Left forelimb (tissue), 1 donor: Measurements from ENCODE around the gene PREB.

ENCODE experiments used
- DNase-seq: peaks from one replicate; pipeline ENCODE4 v3.0.0-alpha.2; 2018; ENCODE audit warnings: low spot score

The PREB gene

DNA sequence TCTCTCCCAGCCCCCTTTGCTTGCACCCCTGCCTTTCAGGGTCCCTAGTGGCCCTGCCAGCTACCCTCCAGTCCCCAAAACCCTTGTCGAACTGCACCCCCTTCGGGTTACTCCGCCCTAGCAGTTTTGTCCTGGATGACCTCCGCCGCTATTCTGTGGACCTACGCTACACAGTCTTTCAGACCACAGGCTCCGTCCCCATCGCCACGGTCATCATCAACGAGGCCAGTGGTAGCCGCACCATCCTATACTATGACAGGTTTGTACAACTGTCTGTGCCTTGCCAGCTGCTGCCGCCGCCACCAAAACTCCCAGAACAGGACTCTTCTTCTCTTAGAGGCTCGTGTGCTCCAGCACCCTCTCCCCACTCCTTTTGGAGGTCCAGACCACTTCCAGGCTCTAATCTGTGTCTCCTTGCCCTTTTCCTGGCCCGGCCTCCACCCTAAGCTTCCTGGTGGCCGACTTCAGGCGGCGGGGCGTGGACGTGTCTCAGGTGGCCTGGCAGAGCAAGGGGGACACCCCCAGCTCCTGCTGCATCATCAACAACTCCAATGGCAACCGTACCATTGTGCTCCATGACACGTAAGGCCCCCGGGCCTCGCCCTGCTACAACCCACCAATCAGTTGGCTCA is 40.0 kb downstream of the PREB start:
- no peak for DNase-seq

DNA sequence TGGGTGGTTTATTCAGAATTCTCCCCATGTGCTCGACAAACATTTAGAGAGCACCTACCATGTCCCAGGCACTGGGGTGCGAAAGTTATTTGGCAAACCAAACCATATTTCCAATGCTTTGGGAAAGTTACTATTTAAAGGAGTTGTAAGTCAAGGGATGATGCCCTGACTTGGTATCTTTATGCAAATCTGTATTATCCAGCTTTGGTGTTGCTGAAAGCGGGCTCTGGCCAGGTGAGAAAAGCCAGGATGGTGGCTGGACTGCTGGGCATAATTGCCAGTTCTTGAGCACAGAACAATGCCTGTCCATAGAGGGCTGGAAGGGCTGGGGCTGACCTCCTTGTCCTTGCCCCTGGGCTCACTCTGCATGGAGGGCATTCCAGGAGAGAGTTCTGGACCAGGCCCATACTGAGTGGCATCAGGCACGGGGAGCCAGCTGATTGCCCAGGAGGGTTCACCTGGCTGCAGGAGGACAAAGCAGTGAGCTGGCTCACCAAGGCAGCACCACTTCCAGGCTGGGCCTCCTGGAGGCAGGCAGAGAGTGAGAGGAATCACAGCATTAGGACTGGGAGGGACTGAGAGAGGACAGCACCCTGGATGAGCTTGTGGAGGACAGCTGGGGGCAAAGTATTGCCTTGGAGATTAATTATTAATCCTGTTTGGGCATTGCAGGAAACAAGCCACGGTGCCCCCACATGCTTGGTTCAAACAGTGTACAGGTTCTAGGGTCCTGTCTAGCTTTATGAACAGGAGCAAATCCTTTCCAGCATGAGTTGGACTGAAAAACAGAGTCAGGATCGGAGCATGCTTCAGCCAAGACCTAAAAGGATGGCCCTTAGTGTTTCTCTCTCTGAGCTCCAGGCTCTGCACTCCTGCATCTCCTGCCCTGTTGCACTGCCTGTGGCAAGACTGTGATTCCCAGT is 40.7 kb downstream of the PREB start:
- DNase-seq, result no peak

DNA sequence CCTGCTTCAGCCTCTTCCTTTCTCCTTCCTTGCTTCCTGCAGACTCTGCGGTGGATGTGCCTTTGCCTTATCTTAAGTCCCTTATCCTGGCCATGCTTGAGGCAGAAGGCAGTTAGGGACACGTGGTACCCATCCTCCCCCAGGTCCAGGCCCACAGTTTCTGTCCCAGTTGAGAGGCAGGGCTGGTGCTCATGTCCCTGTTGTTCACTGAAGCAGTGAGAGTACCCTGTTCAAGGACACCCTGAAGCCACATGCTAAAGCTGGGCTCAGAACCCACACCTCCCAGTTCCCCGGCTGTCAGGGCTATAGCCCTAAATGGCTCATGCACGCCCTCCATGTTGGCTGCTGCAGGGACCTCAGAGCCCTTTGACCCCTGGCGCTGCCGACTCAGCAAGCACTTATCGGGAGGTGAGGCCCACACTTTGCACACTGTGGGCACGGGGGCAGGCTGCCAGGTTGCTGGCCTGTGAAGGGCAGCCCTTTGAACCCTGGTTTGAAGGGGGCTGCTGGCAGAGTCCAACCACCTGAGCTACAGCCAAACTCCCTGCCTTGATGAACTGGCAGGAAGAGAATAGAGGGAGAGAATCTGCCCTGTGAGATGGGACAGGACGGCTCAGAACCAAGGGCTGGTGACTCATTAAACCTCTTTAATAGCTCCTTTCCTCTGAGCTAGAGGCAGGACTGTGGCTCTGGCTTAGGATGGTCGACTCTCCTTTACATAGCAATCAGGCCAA is 41.6 kb downstream of the PREB start:
- no peak for DNase-seq

DNA sequence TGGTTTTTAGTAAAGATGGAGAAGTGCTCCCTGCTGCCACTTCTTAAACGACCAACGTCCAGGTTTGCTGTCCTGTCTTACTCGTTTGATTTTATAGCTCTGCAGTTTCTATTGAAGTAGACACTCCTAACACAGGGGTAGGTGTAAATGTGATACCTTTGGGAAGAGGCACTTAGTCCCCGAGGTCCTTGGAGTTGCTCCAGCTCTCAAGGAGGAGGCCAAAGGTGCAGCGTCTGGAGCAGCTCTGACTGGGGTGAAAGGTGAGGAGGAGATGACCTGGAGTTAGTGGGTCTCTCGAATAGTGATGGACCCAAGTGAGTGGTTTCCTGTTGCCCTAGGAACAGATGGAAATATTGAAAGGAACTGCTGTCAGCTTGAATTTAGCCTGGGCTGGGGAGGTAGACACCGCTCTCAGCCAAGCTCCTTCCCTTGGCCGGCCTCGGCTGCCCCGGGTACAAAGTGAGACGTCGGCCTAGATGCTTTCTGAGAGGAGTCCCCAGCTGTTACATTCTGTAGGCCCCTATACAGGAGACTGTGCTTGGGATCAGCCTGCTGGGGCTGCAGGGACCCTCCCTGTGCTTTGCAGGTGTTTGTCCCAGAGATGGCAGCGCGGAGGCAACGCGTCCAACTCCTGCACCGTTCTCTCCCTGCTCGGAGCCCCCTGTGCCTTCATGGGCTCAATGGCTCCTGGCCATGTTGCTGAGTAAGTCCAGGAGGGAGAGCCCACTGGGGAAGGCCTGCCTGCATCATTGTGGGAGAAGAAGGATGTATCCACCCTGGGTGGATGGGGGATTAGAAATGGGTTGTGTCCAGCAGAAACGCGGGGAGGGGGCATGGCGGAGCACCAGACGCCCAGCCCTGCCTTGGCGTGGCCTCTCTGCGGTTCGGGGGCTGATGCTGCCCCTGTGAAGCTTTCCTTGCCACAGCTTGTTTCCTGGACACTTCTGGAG is 42.4 kb downstream of the PREB start:
- DNase-seq, result no peak

DNA sequence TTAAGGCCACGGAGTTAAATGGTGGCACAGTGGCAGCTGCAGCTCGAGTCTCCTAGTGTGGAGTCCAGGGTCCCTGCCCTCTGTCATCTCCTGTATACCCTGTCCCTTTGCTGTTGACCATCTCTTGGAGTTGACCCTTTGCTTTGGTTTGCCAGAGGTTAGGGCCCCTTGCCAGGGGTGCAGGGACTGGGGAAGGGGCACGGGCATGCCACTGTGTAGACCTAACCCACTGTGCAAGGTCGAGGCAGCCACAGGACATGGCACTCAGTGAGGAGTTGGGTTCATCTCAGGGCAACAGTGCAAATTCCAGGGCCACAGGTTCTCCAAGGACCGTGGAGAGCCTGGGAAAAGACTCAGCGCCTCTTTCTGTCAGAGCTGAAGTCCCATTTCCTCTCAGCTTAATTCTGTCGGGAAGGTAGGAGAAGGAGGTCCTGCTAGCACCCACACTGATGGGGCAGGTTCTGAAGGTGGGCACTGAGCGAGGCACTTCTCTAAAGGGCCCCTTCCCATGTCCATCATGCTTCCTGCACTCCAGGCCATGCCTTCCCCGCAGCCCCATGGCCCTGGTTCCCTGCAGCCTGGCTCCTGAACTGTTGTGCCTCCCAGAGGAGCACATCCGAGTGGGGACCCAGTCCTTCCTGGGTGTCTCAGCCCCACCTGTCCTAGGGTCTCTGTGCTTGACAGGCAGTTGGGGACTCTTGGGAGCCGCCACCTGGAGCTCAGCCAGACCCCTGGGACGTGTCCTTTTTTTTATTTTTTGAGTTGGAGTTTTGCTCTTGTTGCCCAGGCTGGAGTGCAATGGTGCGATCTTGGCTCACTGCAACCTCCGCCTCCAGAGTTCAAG is 45.1 kb downstream of the PREB start:
- no peak for DNase-seq

DNA sequence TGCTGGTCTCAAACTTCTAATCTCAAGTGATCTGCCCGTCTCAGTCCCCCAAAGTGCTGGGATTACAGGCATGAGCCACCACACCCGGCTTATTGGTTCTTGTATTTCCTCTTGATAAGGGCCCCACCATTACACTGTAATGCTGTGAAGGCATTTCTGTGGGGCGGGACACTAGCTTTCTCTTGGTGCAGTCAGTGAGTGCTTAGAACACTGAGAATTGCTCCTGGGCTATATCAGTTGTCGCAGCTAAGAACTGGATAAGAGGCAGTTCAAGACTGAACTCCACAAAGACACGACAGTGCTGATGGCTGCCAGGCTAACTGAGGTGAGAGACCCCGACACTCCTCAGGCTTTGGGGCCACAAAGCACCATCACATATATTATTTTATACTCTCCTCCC is 45.8 kb downstream of the PREB start:
- no peak for DNase-seq

DNA sequence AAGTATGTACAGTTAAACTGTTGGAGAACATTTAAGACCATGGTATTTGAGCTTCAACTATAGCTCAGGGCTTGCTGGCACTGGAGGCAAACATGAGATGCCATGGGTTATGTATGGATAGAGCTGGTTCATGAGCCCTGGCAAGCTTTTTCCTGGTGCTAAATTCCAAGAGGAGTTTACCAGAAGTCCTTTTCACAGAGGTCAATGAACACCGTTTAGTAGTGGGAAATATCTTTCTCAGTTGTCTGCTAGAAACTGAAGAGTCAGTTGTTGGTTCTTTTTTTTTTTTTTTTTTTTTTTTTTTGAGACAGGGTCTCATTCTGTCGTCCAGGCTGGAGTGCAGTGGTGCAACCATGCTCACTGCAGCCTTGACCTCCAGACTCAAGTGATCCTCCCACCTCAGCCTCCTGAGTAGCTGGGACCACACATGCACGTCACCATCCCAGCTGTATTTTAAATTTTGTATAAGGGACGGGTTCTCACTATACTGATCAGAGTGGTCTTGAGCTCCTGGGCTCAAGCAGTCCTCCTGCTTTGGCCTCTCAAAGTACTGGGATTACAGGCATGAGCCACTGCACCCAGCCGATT is 46.5 kb downstream of the PREB start:
- no peak for DNase-seq

DNA sequence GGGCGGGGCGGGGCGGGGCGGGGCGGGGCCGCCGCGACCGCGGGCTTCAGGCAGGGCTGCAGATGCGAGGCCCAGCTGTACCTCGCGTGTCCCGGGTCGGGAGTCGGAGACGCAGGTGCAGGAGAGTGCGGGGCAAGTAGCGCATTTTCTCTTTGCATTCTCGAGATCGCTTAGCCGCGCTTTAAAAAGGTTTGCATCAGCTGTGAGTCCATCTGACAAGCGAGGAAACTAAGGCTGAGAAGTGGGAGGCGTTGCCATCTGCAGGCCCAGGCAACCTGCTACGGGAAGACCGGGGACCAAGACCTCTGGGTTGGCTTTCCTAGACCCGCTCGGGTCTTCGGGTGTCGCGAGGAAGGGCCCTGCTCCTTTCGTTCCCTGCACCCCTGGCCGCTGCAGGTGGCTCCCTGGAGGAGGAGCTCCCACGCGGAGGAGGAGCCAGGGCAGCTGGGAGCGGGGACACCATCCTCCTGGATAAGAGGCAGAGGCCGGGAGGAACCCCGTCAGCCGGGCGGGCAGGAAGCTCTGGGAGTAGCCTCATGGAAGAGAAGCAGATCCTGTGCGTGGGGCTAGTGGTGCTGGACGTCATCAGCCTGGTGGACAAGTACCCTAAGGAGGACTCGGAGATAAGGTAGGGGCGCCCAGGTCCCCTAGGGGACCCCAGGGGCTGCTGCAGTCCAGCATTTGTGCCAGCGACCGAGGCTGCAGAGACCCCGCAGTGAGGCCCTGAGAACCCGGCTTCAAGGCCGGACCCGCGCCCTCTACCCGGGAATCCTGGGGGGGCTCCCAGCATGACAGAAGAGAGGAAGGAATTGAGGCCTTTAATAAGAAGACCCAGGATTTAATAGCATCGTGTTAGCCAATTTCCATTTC is 47.5 kb downstream of the PREB start, which contains the start of gene KHK:
Gene KHK, plus strand, starts transcription at position 49 of the 870 bp plus-strand sequence. Its CDS starts 488 bp downstream, at position 537.
- DNase-seq, result no peak

DNA sequence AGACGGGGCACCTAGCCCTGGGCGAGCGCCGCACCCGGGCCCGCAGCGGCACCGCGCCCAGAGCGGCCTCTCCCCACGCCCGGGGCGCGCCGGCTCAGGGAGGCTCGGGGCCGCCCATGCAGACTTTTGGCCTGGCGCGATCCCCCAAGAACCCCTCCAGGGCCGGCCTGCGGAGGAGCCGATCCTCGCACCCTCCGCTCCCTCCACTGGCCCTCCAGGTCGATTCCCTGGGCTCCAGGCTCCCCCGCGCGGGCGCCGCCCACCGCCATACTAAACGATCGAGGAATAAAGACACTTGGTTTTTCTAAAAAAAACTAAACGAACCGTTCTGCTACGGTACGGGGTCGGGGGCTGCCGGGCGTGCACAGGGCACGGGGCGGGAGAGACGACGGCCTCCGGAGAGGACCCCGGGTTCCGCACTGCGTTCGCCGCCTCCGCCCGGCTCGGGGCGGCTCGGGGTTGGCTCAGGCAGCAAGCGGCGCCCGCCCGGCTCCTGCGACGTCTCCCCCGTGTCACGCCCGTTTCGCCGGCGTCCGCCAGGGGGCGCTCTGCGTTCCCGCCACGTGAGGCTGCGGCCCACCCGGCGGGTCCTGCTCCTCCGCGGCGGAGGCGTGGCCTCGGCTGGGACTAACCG is 48.2 kb downstream of the PREB start:
- peak; percentile 98 for DNase-seq

DNA sequence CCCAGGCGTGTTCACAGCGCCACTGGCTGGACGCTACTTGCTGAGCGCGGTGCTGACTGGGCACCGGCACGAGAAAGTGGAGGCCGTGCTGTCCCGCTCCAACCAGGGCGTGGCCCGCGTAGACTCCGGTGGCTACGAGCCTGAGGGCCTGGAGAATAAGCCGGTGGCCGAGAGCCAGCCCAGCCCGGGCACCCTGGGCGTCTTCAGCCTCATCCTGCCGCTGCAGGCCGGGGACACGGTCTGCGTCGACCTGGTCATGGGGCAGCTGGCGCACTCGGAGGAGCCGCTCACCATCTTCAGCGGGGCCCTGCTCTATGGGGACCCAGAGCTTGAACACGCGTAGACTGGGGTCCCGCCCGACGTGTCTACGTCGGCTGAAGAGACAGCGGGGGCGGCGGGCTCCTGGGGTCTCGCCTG is 48.8 kb downstream of the PREB start:
- no peak for DNase-seq

DNA sequence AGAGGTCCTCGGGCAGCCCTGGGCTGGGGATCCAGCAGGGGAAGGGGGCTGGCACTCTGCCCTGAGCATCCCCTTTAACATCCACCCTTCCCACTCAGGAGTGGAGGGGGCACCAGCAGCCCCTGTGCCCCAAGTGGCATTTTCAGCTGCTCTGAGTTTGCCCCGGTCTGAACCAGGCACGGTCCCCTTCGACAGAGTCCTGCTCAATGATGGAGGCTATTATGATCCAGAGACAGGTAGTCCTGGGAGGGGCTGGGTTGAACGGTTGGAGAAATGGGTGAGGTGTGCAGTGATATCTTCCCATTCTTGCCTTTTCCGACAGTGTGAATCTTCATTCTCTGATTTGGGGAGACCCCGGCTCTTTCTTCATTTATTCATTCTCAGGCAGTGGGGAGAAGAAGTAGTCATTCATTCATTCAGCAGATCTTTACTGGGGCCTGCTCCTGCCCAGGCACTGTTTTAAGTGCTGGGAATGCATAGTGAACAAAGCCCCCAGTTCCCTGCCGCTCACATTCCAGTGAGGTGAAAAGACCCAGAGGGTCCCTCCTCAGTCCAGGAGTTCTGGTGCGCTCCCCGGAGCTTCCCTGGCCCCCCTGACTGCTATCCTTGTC is 49.3 kb downstream of the PREB start:
- DNase-seq, result no peak

DNA sequence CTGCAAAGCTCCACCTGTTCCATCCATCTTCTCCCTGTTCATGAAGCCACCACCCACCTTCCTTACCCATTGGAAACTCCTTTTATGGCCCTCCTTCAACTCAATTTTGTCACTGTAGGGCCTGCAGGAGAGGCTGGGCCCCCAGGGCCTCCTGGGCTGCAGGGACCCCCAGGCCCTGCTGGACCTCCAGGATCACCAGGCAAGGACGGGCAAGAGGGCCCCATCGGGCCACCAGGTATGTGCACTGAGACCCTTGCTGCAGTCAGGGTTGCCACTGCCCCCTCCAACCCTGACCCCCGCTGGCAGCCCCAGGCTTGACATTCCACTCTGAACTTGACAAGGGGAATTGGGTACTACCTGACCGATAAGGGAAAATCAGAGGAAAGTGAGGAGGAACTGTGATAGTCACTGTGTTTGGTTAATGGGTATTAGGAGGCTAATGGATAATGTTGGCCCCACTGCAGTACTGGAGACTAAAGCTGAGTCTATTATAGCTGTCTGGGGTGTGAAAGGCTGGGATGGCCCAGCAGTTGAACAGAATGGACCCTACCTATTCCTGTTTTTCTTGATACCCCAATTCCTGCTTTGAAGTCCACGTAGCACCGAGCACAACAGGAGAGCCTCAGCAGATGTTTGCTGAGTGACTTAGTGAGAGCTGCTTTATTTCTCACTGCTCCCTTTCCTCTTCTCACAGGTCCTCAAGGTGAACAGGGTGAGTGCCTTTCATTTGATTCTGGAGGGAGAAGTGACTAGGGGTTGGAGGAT is 50.0 kb downstream of the PREB start:
- no peak for DNase-seq

DNA sequence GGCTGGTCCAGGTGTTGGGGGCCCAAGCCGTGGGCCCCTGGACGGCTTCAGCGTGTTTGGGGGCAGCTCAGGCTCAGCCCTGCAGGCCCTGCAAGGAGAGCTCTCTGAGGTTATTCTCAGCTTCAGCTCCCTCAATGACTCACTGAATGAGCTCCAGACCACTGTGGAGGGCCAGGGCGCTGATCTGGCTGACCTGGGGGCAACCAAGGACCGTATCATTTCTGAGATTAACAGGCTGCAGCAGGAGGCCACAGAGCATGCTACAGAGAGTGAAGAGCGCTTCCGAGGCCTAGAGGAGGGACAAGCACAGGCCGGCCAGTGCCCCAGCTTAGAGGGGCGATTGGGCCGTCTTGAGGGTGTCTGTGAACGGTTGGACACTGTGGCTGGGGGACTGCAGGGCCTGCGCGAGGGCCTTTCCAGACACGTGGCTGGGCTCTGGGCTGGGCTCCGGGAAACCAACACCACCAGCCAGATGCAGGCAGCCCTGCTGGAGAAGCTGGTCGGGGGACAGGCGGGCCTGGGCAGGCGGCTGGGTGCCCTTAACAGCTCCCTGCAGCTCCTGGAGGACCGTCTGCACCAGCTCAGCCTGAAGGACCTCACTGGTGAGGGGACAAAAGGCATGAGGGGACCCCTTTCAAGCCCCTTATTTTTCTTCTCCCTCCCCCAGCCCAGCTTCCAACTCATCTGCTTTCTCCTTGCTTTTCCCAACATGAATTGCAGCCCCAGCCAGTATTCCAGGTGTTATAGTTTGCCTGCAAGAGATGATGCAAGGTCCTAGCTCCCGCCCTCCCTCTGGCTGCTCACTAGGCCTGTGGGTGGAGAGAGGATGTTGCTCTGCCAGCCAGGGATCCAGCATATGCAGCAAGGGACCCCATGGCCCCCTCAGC is 50.8 kb downstream of the PREB start:
- no peak for DNase-seq

DNA sequence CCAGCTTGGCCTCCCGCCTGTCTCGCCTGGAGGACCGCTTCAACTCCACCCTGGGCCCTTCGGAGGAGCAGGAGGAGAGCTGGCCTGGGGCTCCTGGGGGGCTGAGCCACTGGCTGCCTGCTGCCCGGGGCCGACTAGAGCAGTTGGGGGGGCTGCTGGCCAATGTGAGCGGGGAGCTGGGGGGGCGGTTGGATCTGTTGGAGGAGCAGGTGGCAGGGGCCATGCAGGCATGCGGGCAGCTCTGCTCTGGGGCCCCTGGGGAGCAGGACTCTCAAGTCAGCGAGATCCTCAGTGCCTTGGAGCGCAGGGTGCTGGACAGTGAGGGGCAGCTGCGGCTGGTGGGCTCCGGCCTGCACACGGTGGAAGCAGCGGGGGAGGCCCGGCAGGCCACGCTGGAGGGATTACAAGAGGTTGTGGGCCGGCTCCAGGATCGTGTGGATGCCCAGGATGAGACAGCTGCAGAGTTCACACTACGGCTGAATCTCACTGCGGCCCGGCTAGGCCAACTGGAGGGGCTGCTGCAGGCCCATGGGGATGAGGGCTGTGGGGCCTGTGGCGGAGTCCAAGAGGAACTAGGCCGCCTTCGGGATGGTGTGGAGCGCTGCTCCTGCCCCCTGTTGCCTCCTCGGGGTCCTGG is 51.5 kb downstream of the PREB start:
- DNase-seq, result no peak

DNA sequence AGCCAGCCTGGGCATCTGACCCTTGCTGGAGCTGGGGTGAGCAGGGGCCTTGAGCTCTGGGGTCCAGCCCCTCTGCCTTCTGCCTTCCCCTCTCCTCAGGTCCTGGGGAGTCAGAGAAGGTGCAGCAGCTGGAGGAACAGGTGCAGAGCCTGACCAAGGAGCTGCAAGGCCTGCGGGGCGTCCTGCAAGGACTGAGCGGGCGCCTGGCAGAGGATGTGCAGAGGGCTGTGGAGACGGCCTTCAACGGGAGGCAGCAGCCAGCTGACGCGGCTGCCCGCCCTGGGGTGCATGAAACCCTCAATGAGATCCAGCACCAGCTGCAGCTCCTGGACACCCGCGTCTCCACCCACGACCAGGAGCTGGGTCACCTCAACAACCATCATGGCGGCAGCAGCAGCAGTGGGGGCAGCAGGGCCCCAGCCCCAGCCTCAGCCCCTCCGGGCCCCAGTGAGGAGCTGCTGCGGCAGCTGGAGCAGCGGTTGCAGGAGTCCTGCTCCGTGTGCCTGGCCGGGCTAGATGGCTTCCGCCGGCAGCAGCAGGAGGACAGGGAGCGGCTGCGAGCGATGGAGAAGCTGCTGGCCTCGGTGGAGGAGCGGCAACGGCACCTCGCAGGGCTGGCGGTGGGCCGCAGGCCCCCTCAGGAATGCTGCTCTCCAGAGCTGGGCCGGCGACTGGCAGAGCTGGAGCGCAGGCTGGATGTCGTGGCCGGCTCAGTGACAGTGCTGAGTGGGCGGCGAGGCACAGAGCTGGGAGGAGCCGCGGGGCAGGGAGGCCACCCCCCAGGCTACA is 52.3 kb downstream of the PREB start:
- no peak for DNase-seq
